Pancreas (tissue), 10 donors: ENCODE results near the gene EHD3. TPM values are rescaled to one million over a fixed set of nuclear protein-coding genes. Genes with fewer than 3 reads are reported as not detected.

ENCODE experiments used
- ATAC-seq, 4 donors: fragments of 200-7000 bp; cut with Tn5 transposase; one replicate each; pipeline versions ENCODE4 v1.8.0 to v1.9.1; 2020; ENCODE audit warnings: mild to moderate bottlenecking in 4 of 4, moderate library complexity in 4 of 4
- DNase-seq, 6 donors: peaks; one replicate each; pipeline ENCODE4 v3.0.0-alpha.2; 2020
- FAIRE-seq: peaks from 2 replicates; lab custom pipeline; 2012; peaks lifted over from hg19 to GRCh38; lab: Jason Lieb, UNC
- H3K27ac ChIP-seq, 4 donors: fragments of 200-600 bp; sonication (generic); 1 replicate in 3 of 4; 2 replicates in 1 of 4; pipeline versions ENCODE4 v1.5.0 to v1.8.0; 2020
- H3K27me3 ChIP-seq, 4 donors: fragments of 200-600 bp; one replicate each; pipeline ENCODE4 v1.8.0; 2021
- H3K36me3 ChIP-seq, 3 donors: fragments of 200-600 bp; sonication (generic) in 1 of 3; one replicate each; pipeline versions ENCODE4 v1.5.0 to v1.8.0; 2020 to 2021
- H3K4me1 ChIP-seq, 3 donors: fragments of 200-600 bp; one replicate each; pipeline ENCODE4 v1.8.0; 2021
- H3K4me3 ChIP-seq, 4 donors: fragments of 200-600 bp; sonication (generic) in 2 of 4; one replicate each; pipeline versions ENCODE4 v1.5.0 to v1.8.0; 2020 to 2021
- H3K9me3 ChIP-seq, 4 donors: fragments of 200-600 bp; one replicate each; pipeline ENCODE4 v1.8.0; 2021
- WGBS, 2 donors: extraction: QIAGEN DNeasy Blood & Tissue Kit; methylation state at CpG; one replicate each; pipeline ENCODE4 v1.1.7; 2013; 5-methylcytosine and 5-hydroxymethylcytosine counted together
- intact Hi-C, 3 donors: fragments of 100-400 bp; cut with DNase I; formaldehyde crosslinking; loops; one replicate each; pipeline versions ENCODE4 v1.11.1 to v1.14.2; 2022
- polyA plus RNA-seq, 2 donors: library from polyadenylated mRNA; stranded (reverse); fragments of 200-250 nt; gene quantifications; one replicate each; pipeline ENCODE4 v1.2.3, GENCODE V29; 2013
- total RNA-seq, 6 donors: library from RNA; stranded (reverse); fragmentation: NEBNext Ultra II Directional in 4 of 6; extraction: Animal tissue kit (Norgen Biotek cat#: 25700) in 4 of 6; gene quantifications; one replicate each; pipeline versions ENCODE4 v1.2.1 to v1.2.4, GENCODE V29; 2021 to 2023
- TF ChIP-seq, protein P1 (sequence below), 4 donors: fragments of 200-600 bp; sonication (generic) in 3 of 4; IDR thresholded peaks; one replicate each; pipeline versions ENCODE4 v1.5.0 to v1.8.0; 2021; ENCODE audit warnings: antibody characterized with exemption in 4 of 4
- donor health status: healthy with polysubstance abuse.
- donor health status: DM: no; HTN: no; CAD: no; lungs with moderate emphysema.
- donor health status: DM: no; HTN: no; CAD: no.
- donor health status: control.
- donor health status: control.
- donor health status: Bipolar disorder and iron deficiency.
- donor health status: DM: yes; HTN: yes; CAD: no.
- donor health status: DM: no; HTN: no; CAD: no.
- donor health status: DM: no; HTN: no; CAD: no.
- donor health status: DM: yes; HTN: yes; CAD: no.

Gene EHD3
- total and polyA plus RNA-seq, 8 donors: 0.46 to 3.5 (median 0.81) TPM

DNA sequence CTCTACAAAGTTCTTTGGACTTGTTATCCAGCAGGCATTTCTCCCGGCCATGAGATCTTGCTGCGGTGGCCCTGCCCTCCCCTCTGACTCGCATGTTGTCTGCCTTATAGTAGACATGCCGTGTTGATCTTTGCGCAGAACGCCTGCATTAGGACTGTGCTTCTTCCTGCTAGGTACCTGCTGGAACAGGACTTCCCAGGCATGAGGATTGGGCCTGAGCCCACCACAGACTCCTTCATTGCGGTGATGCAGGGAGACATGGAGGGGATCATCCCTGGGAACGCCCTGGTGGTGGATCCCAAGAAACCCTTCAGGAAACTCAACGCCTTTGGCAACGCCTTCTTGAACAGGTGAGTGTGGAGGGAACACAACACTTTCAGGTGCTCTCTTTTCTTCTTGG is 10.1 kb downstream of the EHD3 start:
- Histone ChIP-seq H3K4me1 (no peaks in the 10 kb centered on the region), H3K27ac (no peak overlapping the region), H3K4me3 (no peak overlapping the region), H3K36me3 (no peaks in the 10 kb centered on the region), H3K9me3 (no peaks in the 10 kb centered on the region), H3K27me3 (no peaks in the 10 kb centered on the region)
- TF ChIP-seq, protein P1, sequence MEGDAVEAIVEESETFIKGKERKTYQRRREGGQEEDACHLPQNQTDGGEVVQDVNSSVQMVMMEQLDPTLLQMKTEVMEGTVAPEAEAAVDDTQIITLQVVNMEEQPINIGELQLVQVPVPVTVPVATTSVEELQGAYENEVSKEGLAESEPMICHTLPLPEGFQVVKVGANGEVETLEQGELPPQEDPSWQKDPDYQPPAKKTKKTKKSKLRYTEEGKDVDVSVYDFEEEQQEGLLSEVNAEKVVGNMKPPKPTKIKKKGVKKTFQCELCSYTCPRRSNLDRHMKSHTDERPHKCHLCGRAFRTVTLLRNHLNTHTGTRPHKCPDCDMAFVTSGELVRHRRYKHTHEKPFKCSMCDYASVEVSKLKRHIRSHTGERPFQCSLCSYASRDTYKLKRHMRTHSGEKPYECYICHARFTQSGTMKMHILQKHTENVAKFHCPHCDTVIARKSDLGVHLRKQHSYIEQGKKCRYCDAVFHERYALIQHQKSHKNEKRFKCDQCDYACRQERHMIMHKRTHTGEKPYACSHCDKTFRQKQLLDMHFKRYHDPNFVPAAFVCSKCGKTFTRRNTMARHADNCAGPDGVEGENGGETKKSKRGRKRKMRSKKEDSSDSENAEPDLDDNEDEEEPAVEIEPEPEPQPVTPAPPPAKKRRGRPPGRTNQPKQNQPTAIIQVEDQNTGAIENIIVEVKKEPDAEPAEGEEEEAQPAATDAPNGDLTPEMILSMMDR (IDR thresholded peaks at IDR 0.05): no peak
- DNase-seq (no peak), ATAC-seq (no peak), FAIRE-seq (no peak)
- WGBS, 2 donors: 92 to 97% methylated on average over 10 of the region's 10 CpGs
- intact Hi-C loops: no loop called here

DNA sequence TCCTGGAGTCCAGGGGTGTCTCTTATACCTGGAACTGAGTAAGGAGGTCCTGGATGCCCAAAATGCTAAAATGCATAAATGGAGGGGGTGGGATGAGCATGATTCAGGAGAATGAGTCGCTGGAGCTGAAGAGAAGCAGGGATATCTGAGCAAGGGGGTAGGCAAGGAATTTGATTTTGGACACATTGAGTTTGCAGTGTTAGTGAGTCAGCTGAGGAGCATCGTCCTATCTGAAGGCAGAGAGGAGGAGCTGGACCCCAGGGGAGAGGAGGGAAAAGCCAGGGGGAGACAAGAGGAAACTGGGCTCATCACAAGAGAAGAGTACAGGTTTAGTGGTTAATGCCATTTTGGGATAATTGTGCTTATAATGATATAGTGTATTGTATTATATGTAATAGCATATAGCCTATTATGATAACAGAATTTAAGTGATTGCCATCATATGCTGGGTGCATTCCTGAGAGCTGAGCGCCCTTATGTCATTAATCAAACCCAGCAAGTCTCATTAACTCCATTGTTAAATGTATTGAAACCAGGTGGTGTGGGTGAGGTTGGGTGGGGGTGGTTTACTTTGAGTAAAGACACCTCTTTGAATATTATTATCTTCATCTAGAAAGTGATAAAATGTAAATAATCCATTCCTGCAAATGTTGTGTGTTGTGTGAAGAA is 12.4 kb downstream of the EHD3 start:
- WGBS, 2 donors: 80 to 93% methylated on average over 3 of the region's 3 CpGs
- DNase-seq (no peak), FAIRE-seq (no peak), ATAC-seq (no peak)
- H3K4me1 ChIP-seq: no peaks in the 10 kb centered on the region
- TF ChIP-seq, protein P1 (IDR thresholded peaks at IDR 0.05): no peak
- H3K27ac ChIP-seq: no peak overlapping the region
- H3K27me3 ChIP-seq: no peaks in the 10 kb centered on the region
- H3K4me3 ChIP-seq: no peak overlapping the region
- no peaks in the 10 kb centered on the region for H3K9me3 ChIP-seq
- H3K36me3 ChIP-seq: no peaks in the 10 kb centered on the region
- intact Hi-C loops: no loop called here

DNA sequence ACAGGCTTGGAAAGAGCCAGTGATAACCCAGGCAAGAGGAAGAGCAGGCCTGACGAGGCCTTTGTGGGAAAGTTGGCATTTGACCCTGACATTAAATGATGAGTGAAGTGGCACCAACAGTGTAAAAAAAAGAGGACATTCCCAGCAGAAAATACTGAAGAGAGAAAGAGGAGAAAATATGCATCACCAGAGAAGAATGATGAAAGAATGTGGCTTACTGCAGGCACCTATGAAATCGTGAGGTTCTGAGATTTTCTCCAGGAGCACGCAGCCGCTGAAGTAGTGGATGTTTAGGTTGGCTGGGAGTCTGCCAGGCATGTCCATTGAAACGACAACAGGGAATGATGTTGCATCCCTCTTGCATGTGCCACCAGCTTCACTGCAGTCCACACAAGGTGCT is 13.8 kb downstream of the EHD3 start:
- DNase-seq (no peak), FAIRE-seq (no peak), ATAC-seq (no peak)
- Histone ChIP-seq H3K27me3 (no peaks in the 10 kb centered on the region), H3K4me3 (no peak overlapping the region), H3K4me1 (no peaks in the 10 kb centered on the region), H3K27ac (no peak overlapping the region), H3K36me3 (no peaks in the 10 kb centered on the region), H3K9me3 (no peaks in the 10 kb centered on the region)
- 79 to 86% methylated on average over 5 of the region's 5 CpGs for WGBS, 2 donors
- intact Hi-C loops: no loop called here
- TF ChIP-seq, protein P1 (IDR thresholded peaks at IDR 0.05): no peak

DNA sequence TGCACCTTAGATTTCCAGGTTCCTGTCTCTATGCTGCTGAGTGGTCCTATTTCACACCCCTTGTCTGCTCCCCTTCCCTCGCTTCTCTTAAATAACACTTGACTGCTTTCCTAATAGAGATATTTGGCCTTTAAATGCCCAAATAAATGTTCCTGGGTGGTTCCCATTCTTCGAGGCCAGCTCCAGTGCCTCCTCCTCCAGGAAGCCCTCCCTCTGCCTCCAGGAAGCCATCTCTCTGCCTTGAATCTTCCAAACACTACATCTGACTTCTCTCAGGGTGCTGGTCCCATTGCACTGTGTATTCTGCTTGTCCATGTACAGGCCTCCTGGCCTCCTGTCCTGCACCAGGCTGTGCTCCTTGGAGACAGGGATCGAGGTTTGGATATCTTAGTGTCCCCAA is 14.2 kb downstream of the EHD3 start:
- no peak for FAIRE-seq
- intact Hi-C loops: no loop called here
- Histone ChIP-seq H3K4me1 (no peaks in the 10 kb centered on the region), H3K9me3 (no peaks in the 10 kb centered on the region), H3K27ac (no peak overlapping the region), H3K4me3 (no peak overlapping the region), H3K36me3 (no peaks in the 10 kb centered on the region), H3K27me3 (no peaks in the 10 kb centered on the region)
- DNase-seq: no peak
- WGBS, 2 donors: 81 to 85% methylated on average over 3 of the region's 3 CpGs
- no peak for ATAC-seq
- TF ChIP-seq, protein P1 (IDR thresholded peaks at IDR 0.05): no peak

DNA sequence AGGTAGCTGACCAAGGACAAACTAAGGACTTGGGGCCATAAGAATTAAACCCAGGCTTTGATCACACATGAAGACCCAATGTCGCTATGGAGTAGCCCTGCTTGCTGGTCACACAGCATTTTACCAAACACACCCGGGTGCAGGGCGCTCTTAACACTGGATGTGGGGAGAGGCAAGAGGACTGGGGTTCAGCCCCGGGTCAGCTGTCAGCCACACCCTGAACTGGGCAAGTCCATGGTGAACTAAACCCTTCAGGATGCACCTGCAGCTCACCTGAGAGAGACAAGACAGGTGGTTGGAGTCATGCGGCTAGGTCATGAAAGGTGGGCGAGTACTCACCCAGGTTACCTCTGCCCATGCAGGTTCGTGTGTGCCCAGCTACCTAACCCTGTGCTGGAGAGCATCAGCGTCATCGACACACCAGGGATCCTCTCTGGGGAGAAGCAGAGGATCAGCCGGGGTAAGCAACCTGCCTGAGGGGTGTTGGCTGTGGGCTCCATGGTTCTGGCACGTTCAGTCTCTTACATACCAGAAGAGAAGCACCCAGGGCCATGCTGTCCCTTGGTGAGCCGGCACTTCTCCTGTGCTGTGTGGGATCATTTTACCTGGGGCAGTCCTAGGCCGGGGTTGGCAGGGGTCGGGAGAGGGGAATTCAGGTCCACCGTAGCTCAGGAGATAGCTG is 15.2 kb downstream of the EHD3 start:
- ATAC-seq: no peak
- no peaks in the 10 kb centered on the region for H3K27me3 ChIP-seq
- no peaks in the 10 kb centered on the region for H3K4me1 ChIP-seq
- no peak overlapping the region for H3K27ac ChIP-seq
- FAIRE-seq: no peak
- TF ChIP-seq, protein P1 (IDR thresholded peaks at IDR 0.05): no peak
- H3K4me3 ChIP-seq: no peak overlapping the region
- no peak for DNase-seq
- 92 to 96% methylated on average over 15 of the region's 15 CpGs for WGBS, 2 donors
- no peaks in the 10 kb centered on the region for H3K9me3 ChIP-seq
- intact Hi-C loops: no loop called here
- H3K36me3 ChIP-seq: no peaks in the 10 kb centered on the region
